Endodermal cell (in vitro differentiated cells): Measurements from ENCODE around the gene CAMSAP1. TPM values are rescaled to one million over a fixed set of nuclear protein-coding genes. Genes with fewer than 3 reads are reported as not detected.

Source experiments
- DNase-seq: peaks from one replicate; pipeline ENCODE4 v3.0.0-alpha.2; 2017
- H3K27ac ChIP-seq: 2 replicates; pipeline ENCODE4 v1.5.1; 2013; ENCODE audit warnings: mild to moderate bottlenecking, low read depth, low read length, moderate library complexity
- H3K27me3 ChIP-seq: 2 replicates; pipeline ENCODE4 v1.6.1; 2013; ENCODE audit warnings: mild to moderate bottlenecking, low read length, moderate library complexity; ENCODE audit not compliant: insufficient read depth, control insufficient read depth, poor library complexity, severe bottlenecking
- H3K36me3 ChIP-seq: 2 replicates; pipeline ENCODE4 v1.7.0; 2013; ENCODE audit warnings: mild to moderate bottlenecking, low read length, moderate library complexity; ENCODE audit not compliant: control insufficient read depth, insufficient read depth
- H3K4me1 ChIP-seq: one replicate; pipeline ENCODE4 v1.7.0; 2013; ENCODE audit warnings: low read length; ENCODE audit not compliant: control insufficient read depth, insufficient read depth
- H3K4me3 ChIP-seq: 2 replicates; pipeline ENCODE4 v1.5.1; 2013; ENCODE audit warnings: mild to moderate bottlenecking, low read length, moderate library complexity
- H3K9ac ChIP-seq: 2 replicates; pipeline ENCODE4 v1.6.1; 2013; ENCODE audit warnings: mild to moderate bottlenecking, low read length, moderate library complexity; ENCODE audit not compliant: poor library complexity, severe bottlenecking; ENCODE audit errors: extremely low read depth
- H3K9me3 ChIP-seq: 2 replicates; pipeline ENCODE4 v1.6.1; 2013; ENCODE audit warnings: mild to moderate bottlenecking, low read length, moderate library complexity; ENCODE audit not compliant: control insufficient read depth
- H3K27ac Mint-ChIP-seq: 2 replicates; pipeline ENCODE4 v1.8.0; 2020; ENCODE audit warnings: mixed read lengths
- H3K27me3 Mint-ChIP-seq: 2 replicates; pipeline ENCODE4 v1.8.0; 2021; ENCODE audit warnings: mild to moderate bottlenecking, mixed read lengths; ENCODE audit not compliant: insufficient read depth
- H3K36me3 Mint-ChIP-seq: 2 replicates; pipeline ENCODE4 v1.8.0; 2020; ENCODE audit warnings: low read depth, mixed read lengths
- H3K4me1 Mint-ChIP-seq: 2 replicates; pipeline ENCODE4 v1.8.0; 2020; ENCODE audit warnings: mixed read lengths
- H3K4me3 Mint-ChIP-seq: 2 replicates; pipeline ENCODE4 v1.8.0; 2020; ENCODE audit warnings: mild to moderate bottlenecking, moderate library complexity, mixed read lengths
- H3K9me3 Mint-ChIP-seq: 2 replicates; pipeline ENCODE4 v1.8.0; 2020; ENCODE audit warnings: mild to moderate bottlenecking, mixed read lengths
- WGBS, 2 experiments: methylation state at CpG; one replicate each; pipeline versions ENCODE4 v1.1.5 to v1.1.7; 2013; ENCODE audit warnings: missing lambda C conversion rate in 2 of 2, mixed read lengths in 1 of 2; ENCODE audit not compliant: insufficient coverage in 1 of 2, insufficient read length in 1 of 2; 5-methylcytosine and 5-hydroxymethylcytosine counted together
- total RNA-seq, 2 donors: library from RNA; stranded (reverse); fragmentation: NEBNext Ultra II Directional in 1 of 2; extraction: Animal tissue kit (Norgen Biotek cat#: 25700) in 1 of 2; gene quantifications; 2 replicates in 1 of 2; 3 replicates in 1 of 2; pipeline ENCODE4 v1.2.1, GENCODE V29; 2021
- TF ChIP-seq, protein P1 (sequence below): fragments of 200-600 bp; sonication (generic); conservative IDR thresholded peaks from 2 replicates; pipeline ENCODE4 v1.5.0; 2021; ENCODE audit warnings: antibody characterized with exemption, mild to moderate bottlenecking

Gene CAMSAP1
- total RNA-seq, 2 donors from 2014 or later, result 40.1 to 43.1 TPM

DNA sequence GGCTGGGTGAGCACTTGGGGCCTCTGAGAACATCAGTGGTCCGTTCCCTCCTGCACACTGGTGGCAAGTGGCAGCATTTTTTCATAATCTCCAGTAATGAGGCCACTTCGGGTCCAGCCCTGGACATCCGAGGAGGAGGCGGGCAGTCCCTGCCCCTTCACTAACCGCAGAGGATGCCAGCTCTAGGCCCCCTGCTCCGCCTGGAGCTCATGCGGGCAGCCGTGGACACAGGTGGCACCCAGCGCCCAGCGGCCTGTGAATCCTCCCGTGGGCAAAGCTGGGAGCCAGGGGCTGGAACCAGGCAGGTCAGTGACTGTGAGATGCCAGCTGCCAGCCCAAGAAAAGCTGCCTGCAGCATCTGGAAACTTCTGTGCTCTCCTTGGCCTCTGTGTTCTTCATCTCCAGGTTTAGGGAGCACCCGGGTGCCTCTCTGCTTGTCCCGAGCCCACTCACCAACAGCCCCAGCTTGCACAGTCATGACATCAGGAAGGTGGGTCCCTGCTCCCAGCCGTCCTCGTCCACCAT, 112.9 kb downstream of the CAMSAP1 start:
- no peaks in the 10 kb centered on the region for H3K9me3 ChIP-seq
- Mint-ChIP-seq H3K27ac (no peak overlapping the region), H3K36me3 (no peaks in the 10 kb centered on the region), H3K4me1 (no peaks in the 10 kb centered on the region), H3K4me3 (no peak overlapping the region), H3K9me3 (no peaks in the 10 kb centered on the region), H3K27me3 (no peaks in the 10 kb centered on the region)
- WGBS, 2 experiments, result 92 to 94% methylated on average over 8 to 15 of the region's 15 CpGs
- DNase-seq, result no peak
- no peak overlapping the region for H3K9ac ChIP-seq
- H3K4me1 ChIP-seq, result no peaks in the 10 kb centered on the region
- H3K27ac ChIP-seq, result no peak overlapping the region
- H3K27me3 ChIP-seq, result no peaks in the 10 kb centered on the region
- TF ChIP-seq, protein P1, sequence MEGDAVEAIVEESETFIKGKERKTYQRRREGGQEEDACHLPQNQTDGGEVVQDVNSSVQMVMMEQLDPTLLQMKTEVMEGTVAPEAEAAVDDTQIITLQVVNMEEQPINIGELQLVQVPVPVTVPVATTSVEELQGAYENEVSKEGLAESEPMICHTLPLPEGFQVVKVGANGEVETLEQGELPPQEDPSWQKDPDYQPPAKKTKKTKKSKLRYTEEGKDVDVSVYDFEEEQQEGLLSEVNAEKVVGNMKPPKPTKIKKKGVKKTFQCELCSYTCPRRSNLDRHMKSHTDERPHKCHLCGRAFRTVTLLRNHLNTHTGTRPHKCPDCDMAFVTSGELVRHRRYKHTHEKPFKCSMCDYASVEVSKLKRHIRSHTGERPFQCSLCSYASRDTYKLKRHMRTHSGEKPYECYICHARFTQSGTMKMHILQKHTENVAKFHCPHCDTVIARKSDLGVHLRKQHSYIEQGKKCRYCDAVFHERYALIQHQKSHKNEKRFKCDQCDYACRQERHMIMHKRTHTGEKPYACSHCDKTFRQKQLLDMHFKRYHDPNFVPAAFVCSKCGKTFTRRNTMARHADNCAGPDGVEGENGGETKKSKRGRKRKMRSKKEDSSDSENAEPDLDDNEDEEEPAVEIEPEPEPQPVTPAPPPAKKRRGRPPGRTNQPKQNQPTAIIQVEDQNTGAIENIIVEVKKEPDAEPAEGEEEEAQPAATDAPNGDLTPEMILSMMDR, result no peak
- no peak overlapping the region for H3K4me3 ChIP-seq
- no peaks in the 10 kb centered on the region for H3K36me3 ChIP-seq

DNA sequence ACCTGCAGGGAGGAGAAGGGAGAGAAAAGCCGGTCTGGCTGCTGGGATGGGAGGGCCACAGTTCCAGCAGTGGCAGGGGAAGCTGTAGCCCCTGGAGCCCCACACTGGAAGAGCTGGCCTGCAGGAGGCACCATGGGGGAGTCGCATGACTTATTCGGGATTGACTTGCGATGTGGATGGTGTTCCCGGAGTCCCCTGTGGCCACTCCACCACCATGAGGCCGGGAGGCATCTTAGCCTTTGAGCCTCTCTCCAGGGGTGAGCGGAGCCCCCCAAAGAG, 113.3 kb downstream of the CAMSAP1 start:
- H3K4me3 Mint-ChIP-seq, result no peak overlapping the region
- no peak overlapping the region for H3K4me3 ChIP-seq
- H3K9me3 Mint-ChIP-seq, result no peaks in the 10 kb centered on the region
- no peak for DNase-seq
- no peaks in the 10 kb centered on the region for H3K9me3 ChIP-seq
- no peaks in the 10 kb centered on the region for H3K27me3 Mint-ChIP-seq
- no peaks in the 10 kb centered on the region for H3K4me1 Mint-ChIP-seq
- H3K9ac ChIP-seq, result no peak overlapping the region
- no peak overlapping the region for H3K27ac ChIP-seq
- no peaks in the 10 kb centered on the region for H3K27me3 ChIP-seq
- no peaks in the 10 kb centered on the region for H3K36me3 ChIP-seq
- WGBS, 2 experiments, result 79 to 83% methylated on average over 3 to 7 of the region's 7 CpGs
- TF ChIP-seq, protein P1, result no peak
- H3K36me3 Mint-ChIP-seq, result no peaks in the 10 kb centered on the region
- H3K27ac Mint-ChIP-seq, result no peak overlapping the region
- no peaks in the 10 kb centered on the region for H3K4me1 ChIP-seq

DNA sequence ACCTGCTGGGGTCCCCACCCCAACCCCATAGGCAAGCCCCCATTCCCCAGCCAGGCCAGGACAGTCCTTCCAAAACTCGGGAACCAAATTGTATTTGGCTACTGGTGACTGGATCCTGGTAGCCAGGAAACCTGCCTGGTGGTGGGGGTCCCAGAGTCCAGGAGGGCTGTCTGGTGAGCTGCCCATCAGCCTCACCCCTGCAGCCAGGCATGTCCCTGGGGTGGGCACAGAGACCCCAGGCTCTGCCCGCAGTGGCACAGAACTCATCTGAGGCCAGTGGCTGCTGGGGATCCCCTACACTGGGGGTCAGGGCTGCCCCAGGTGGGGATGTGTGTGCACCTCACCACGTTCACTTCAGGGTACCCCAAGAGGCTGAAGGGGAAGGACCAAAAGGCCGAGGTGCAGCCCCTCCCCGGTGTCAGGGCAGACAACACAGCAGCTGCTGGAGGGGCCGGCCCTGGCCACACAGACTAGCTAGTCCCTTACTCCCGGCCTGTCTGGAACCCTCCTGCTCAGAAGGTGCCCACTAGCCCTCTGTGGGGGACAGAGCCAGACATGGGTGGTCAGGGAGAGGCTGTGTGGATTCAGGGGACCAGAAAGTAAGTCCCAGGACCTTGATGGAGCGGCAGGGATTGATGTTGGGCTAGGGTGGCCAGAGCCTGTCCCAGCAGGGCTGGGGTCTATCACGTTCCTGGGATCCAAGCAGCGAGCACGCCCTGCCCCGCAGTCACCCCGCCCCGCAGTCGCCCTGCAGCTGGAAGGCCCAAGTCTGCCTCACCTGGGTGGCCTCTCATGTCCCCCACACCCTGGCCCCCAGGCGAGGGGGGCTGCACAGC, 113.9 kb downstream of the CAMSAP1 start:
- Mint-ChIP-seq H3K27ac (no peak overlapping the region), H3K9me3 (no peaks in the 10 kb centered on the region), H3K36me3 (no peaks in the 10 kb centered on the region), H3K4me1 (no peaks in the 10 kb centered on the region), H3K27me3 (no peaks in the 10 kb centered on the region), H3K4me3 (no peak overlapping the region)
- Histone ChIP-seq H3K4me1 (no peaks in the 10 kb centered on the region), H3K27ac (no peak overlapping the region), H3K4me3 (no peak overlapping the region), H3K27me3 (no peaks in the 10 kb centered on the region), H3K9ac (no peak overlapping the region), H3K9me3 (no peaks in the 10 kb centered on the region), H3K36me3 (no peaks in the 10 kb centered on the region)
- 85 to 100% methylated on average over 2 to 16 of the region's 16 CpGs for WGBS, 2 experiments
- DNase-seq, result no peak
- TF ChIP-seq, protein P1, result no peak
